Fibroblast of mammary gland (primary cell): ENCODE results near the gene ROGDI.

ENCODE experiments used
- DNase-seq: peaks from one replicate; pipeline ENCODE4 v3.0.0-alpha.2; 2010; ENCODE audit warnings: low read depth
- H3K4me3 ChIP-seq: 2 replicates; pipeline ENCODE4 v1.5.1; 2011; ENCODE audit warnings: low read depth, mild to moderate bottlenecking, low read length, moderate library complexity; ENCODE audit not compliant: control insufficient read depth
- CTCF ChIP-seq: conservative IDR thresholded peaks from 2 replicates; pipeline ENCODE4 v1.5.1; 2011; ENCODE audit warnings: low read depth, low read length, inconsistent platforms; ENCODE audit not compliant: control insufficient read depth, insufficient read depth

Gene ROGDI

GRCh38 chr16:4805231-4805630 is 2.8 kb upstream of the ROGDI start:
- DNase-seq: no peak
- H3K4me3 ChIP-seq: no peak overlapping the region
- no peak for TF ChIP-seq CTCF

- no peak for DNase-seq
- no peak overlapping the region for H3K4me3 ChIP-seq
- no peak for TF ChIP-seq CTCF
Measured at GRCh38 chr16:4803898-4804762, 1.7 kb upstream of the ROGDI start.

GRCh38 chr16:4803401-4803844 is 990 bp upstream of the ROGDI start:
- DNase-seq: no peak
- peak overlapping the region; percentile 62 for H3K4me3 ChIP-seq
- TF ChIP-seq CTCF: no peak

- no peak for TF ChIP-seq CTCF
- peak overlapping the region; percentile 62 for H3K4me3 ChIP-seq
- peak; percentile 87 for DNase-seq
Measured at GRCh38 chr16:4802659-4803287, 340 bp upstream of the ROGDI start.

GRCh38 chr16:4801051-4801961 is 1.1 kb downstream of the ROGDI start:
- H3K4me3 ChIP-seq: peak overlapping the region; percentile 62
- no peak for DNase-seq
- no peak for TF ChIP-seq CTCF

GRCh38 chr16:4800290-4801041 is 2.0 kb downstream of the ROGDI start:
- TF ChIP-seq CTCF: no peak
- H3K4me3 ChIP-seq: no peak overlapping the region
- no peak for DNase-seq
